SK-N-SH (cell line): ENCODE results near the gene LAMB1. TPM values are rescaled to one million over a fixed set of nuclear protein-coding genes. Genes with fewer than 3 reads are reported as not detected.

Experiments used
- CTCF ChIA-PET: fragments of 300-600, 350-600 bp; formaldehyde crosslinking; extraction: SDS; loops from one replicate; lab custom pipeline; 2021; lab: Yijun Ruan, JAX
- POLR2A ChIA-PET: fragments of 350-600 bp; sonication (Branson Sonifier 250); formaldehyde crosslinking; extraction: SDS; loops from one replicate; lab custom pipeline; 2020; ENCODE audit warnings: antibody characterized with exemption, inconsistent platforms; lab: Yijun Ruan, JAX
- DNase-seq: peaks from one replicate; pipeline ENCODE4 v3.0.0; 2012
- H2AFZ ChIP-seq: fragments of 200-600 bp; sonication (generic); 2 replicates; pipeline ENCODE4 v1.8.1; 2016; ENCODE audit warnings: antibody characterized with exemption, mild to moderate bottlenecking, low read depth
- H3F3A ChIP-seq: fragments of 200-600 bp; sonication (generic); replicated peaks from 2 replicates; pipeline ENCODE3; 2016; ENCODE audit warnings: antibody characterized with exemption, mild to moderate bottlenecking; ENCODE audit not compliant: insufficient read depth
- H3K27ac ChIP-seq, 2 experiments: fragments of 200-500 bp in 1 of 2; fragments of 200-600 bp in 1 of 2; sonication (Bioruptor generic) in 1 of 2; sonication (generic), shearing (Covaris generic) in 1 of 2; 2 replicates each; pipeline versions ENCODE4 v1.5.1 to v1.6.1; 2014 to 2016; ENCODE audit warnings: low read depth in 2 of 2, inconsistent platforms in 1 of 2, low read length in 1 of 2, mild to moderate bottlenecking in 1 of 2, mixed read lengths in 1 of 2
- H3K27me3 ChIP-seq: fragments of 200-600 bp; sonication (generic), shearing (Covaris generic); 2 replicates; pipeline ENCODE4 v1.6.1; 2016; ENCODE audit warnings: mixed run types; ENCODE audit not compliant: insufficient read depth
- H3K36me3 ChIP-seq, 2 experiments: fragments of 200-500 bp in 1 of 2; fragments of 200-600 bp in 1 of 2; sonication (Bioruptor generic) in 1 of 2; sonication (generic) in 1 of 2; replicated peaks in 1 of 2; 2 replicates each; pipeline versions ENCODE3 to v1.5.1; 2014 to 2016; ENCODE audit warnings: low read length in 1 of 2, mild to moderate bottlenecking in 1 of 2; ENCODE audit not compliant: insufficient read depth in 2 of 2, control insufficient read depth in 1 of 2
- H3K4me1 ChIP-seq, 2 experiments: fragments of 200-500 bp in 1 of 2; fragments of 200-600 bp in 1 of 2; sonication (Bioruptor generic) in 1 of 2; sonication (generic), shearing (Covaris generic) in 1 of 2; 2 replicates each; pipeline versions ENCODE4 v1.5.1 to v1.6.1; 2014 to 2016; ENCODE audit warnings: low read depth in 1 of 2, low read length in 1 of 2, mixed run types in 1 of 2; ENCODE audit not compliant: insufficient read depth in 2 of 2, control insufficient read depth in 1 of 2
- H3K4me2 ChIP-seq: fragments of 200-600 bp; sonication (generic), shearing (Covaris generic); 2 replicates; pipeline ENCODE4 v1.6.1; 2017; ENCODE audit warnings: mixed run types
- H3K4me3 ChIP-seq, 2 experiments: fragments of 200-500 bp in 1 of 2; fragments of 200-600 bp in 1 of 2; sonication (Bioruptor generic) in 1 of 2; sonication (generic), shearing (Covaris generic) in 1 of 2; 2 replicates each; pipeline versions ENCODE4 v1.5.1 to v1.8.1; 2014 to 2016; ENCODE audit warnings: low read depth in 2 of 2, inconsistent platforms in 1 of 2, low read length in 1 of 2, mild to moderate bottlenecking in 1 of 2, mixed read lengths in 1 of 2, moderate library complexity in 1 of 2
- H3K79me2 ChIP-seq: fragments of 200-600 bp; sonication (generic); 2 replicates; pipeline ENCODE4 v1.8.1; 2017; ENCODE audit warnings: mild to moderate bottlenecking; ENCODE audit not compliant: insufficient read depth
- H3K9ac ChIP-seq: fragments of 200-600 bp; sonication (generic); 2 replicates; pipeline ENCODE4 v1.6.1; 2017; ENCODE audit warnings: mixed run types
- H3K9me2 ChIP-seq: fragments of 200-600 bp; sonication (generic); 2 replicates; pipeline ENCODE4 v1.6.1; 2017; ENCODE audit warnings: mixed run types
- H3K9me3 ChIP-seq: fragments of 200-600 bp; sonication (generic); 2 replicates; pipeline ENCODE4 v1.6.1; 2017; ENCODE audit warnings: mixed run types, mild to moderate bottlenecking, moderate library complexity
- H4K20me1 ChIP-seq: fragments of 200-600 bp; sonication (generic); 2 replicates; pipeline ENCODE4 v1.6.1; 2017; ENCODE audit warnings: mild to moderate bottlenecking, mixed run types; ENCODE audit not compliant: insufficient read depth
- ELF1 ChIP-seq: IDR thresholded peaks from 2 replicates; pipeline ENCODE4 v1.4.0; 2012
- EP300 ChIP-seq, 2 experiments: IDR thresholded peaks; 2 replicates each; pipeline versions ENCODE4 v1.4.0 to v1.6.1; 2012; ENCODE audit warnings: borderline replicate concordance in 1 of 2, low read depth in 1 of 2, low read length in 1 of 2
- GABPA ChIP-seq: IDR thresholded peaks from 2 replicates; pipeline ENCODE4 v1.4.0; 2012; ENCODE audit warnings: low read depth, mild to moderate bottlenecking
- IRF3 ChIP-seq: fragments of 150-350 bp; IDR thresholded peaks from 2 replicates; pipeline ENCODE4 v1.6.1; 2016; ENCODE audit warnings: mild to moderate bottlenecking, low read depth, low read length
- MEF2A ChIP-seq: IDR thresholded peaks from 2 replicates; pipeline ENCODE4 v1.4.0; 2012; ENCODE audit warnings: low read depth, borderline replicate concordance
- MXI1 ChIP-seq: IDR thresholded peaks from 2 replicates; pipeline ENCODE4 v1.6.1; 2012; ENCODE audit warnings: mild to moderate bottlenecking, low read depth, low read length, improper control_type of control experiment
- NFIC ChIP-seq: IDR thresholded peaks from 2 replicates; pipeline ENCODE4 v1.4.0; 2012; ENCODE audit warnings: borderline replicate concordance
- RFX5 ChIP-seq: IDR thresholded peaks from 2 replicates; pipeline ENCODE4 v1.6.1; 2012; ENCODE audit warnings: mild to moderate bottlenecking, improper control_type of control experiment, low read length
- SIN3A ChIP-seq: IDR thresholded peaks from 2 replicates; pipeline ENCODE4 v1.6.1; 2012; ENCODE audit warnings: low read depth, mild to moderate bottlenecking, low read length, moderate library complexity, borderline replicate concordance
- TAF1 ChIP-seq: IDR thresholded peaks from 2 replicates; pipeline ENCODE4 v1.6.1; 2012; ENCODE audit warnings: low read depth, mild to moderate bottlenecking, low read length, moderate library complexity, borderline replicate concordance
- TCF12 ChIP-seq: IDR thresholded peaks from 2 replicates; pipeline ENCODE4 v1.4.0; 2012
- TEAD4 ChIP-seq: IDR thresholded peaks from 2 replicates; pipeline ENCODE4 v1.4.0; 2012; ENCODE audit warnings: mild to moderate bottlenecking, borderline replicate concordance; ENCODE audit not compliant: insufficient read depth
- ZBTB33 ChIP-seq: IDR thresholded peaks from 2 replicates; pipeline ENCODE4 v1.4.0; 2012; ENCODE audit warnings: low read depth, borderline replicate concordance
- WGBS: methylation state at CpG from one replicate; pipeline ENCODE4 v1.1.6; 2017; ENCODE audit warnings: low lambda C conversion rate; 5-methylcytosine and 5-hydroxymethylcytosine counted together
- polyA plus RNA-seq, 3 experiments: library from polyadenylated mRNA; depleted of rRNA; stranded (reverse); fragments of >200 nt; gene quantifications; 2 replicates each; pipeline ENCODE4 v1.2.3, GENCODE V29; 2012
- TF ChIP-seq, protein P1 (sequence below): IDR thresholded peaks from 2 replicates; pipeline ENCODE4 v1.4.0; 2012; ENCODE audit warnings: low read depth, borderline replicate concordance
- TF ChIP-seq, protein P2 (sequence below): IDR thresholded peaks from 2 replicates; pipeline ENCODE4 v1.4.0; 2012; ENCODE audit warnings: low read depth
- TF ChIP-seq, protein P3 (sequence below): IDR thresholded peaks from 2 replicates; pipeline ENCODE4 v1.6.1; 2012; ENCODE audit warnings: mild to moderate bottlenecking, low read depth, low read length, moderate library complexity
- TF ChIP-seq, protein P4 (sequence below): fragments of 150-350 bp; IDR thresholded peaks from 2 replicates; pipeline ENCODE4 v1.6.1; 2017; ENCODE audit warnings: antibody characterized with exemption, low read length, low read depth, borderline replicate concordance

LAMB1 gene
- polyA plus RNA-seq, 1 of the 3 experiments (the other 2 are of a cell fraction): 435 TPM

- TF ChIP-seq IRF3: no peak
These were observed 22.8 kb downstream of the LAMB1 start (continued) for GRCh38 chr7:107980171-107980570.

GRCh38 chr7:107978815-107979408 lies 24.0 kb downstream of the LAMB1 start:
- Histone ChIP-seq H3K4me3 (no peak overlapping the region), H3K9ac (no peak overlapping the region), H4K20me1 (peaks cover 22% of the 10 kb centered on the region), H3F3A (peaks cover 37% of the 10 kb centered on the region), H3K27me3 (no peaks in the 10 kb centered on the region), H2AFZ (no peak overlapping the region), H3K27ac (no peak overlapping the region), H3K4me1 (peaks cover 0 to 11% of the 10 kb centered on the region in 2 experiments; a peak in 3 of 4 replicates), H3K4me2 (no peak overlapping the region), H3K9me3 (no peaks in the 10 kb centered on the region), H3K36me3 (peaks cover 89 to 90% of the 10 kb centered on the region in 2 experiments), H3K9me2 (no peaks in the 10 kb centered on the region), H3K79me2 (peaks cover 53% of the 10 kb centered on the region)
- WGBS: 94% methylated on average over 5 of the region's 5 CpGs
- ChIA-PET CTCF (interaction anchor here (0.7 to 1.0 kb wide), 2 partner anchors 16 to 23 kb away, joined by 3 read pairs; no protein-coding TSS in a partner anchor), POLR2A (no interaction called here)
- DNase-seq: no peak
- TF ChIP-seq EP300 (IDR thresholded peaks at IDR 0.05; ENCODE audit: borderline replicate concordance in 1 of 2, low read depth in 1 of 2, low read length in 1 of 2) (no peak), TAF1 (no peak), ELF1 (no peak), GABPA (no peak), RFX5 (no peak), NFIC (no peak), MXI1 (no peak), TEAD4 (no peak), TCF12 (no peak), SIN3A (no peak)
- TF ChIP-seq, protein P1, sequence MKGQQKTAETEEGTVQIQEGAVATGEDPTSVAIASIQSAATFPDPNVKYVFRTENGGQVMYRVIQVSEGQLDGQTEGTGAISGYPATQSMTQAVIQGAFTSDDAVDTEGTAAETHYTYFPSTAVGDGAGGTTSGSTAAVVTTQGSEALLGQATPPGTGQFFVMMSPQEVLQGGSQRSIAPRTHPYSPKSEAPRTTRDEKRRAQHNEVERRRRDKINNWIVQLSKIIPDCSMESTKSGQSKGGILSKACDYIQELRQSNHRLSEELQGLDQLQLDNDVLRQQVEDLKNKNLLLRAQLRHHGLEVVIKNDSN: no peak

DNA sequence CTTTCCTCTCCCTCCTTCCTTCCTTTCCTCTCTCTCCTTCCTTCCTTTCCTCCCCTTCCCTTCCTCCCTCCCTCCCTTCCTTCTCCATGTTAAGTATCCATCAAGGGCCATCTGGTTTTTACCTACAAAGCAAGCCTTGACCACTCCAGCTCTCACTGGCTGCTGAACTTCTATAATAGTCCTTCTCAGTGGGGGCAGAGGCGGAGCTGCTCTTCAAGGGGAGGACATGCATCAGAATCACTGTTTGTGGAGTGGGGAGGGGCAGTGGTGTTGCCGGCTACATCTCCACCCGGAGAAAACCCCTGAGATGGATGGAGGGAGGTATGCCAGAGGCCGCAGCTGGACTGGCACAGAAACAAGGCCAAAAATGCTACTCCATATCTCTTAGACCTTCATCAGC lies 25.9 kb downstream of the LAMB1 start:
- 81% methylated on average over 4 of the region's 4 CpGs for WGBS
- ChIA-PET POLR2A (no interaction called here), CTCF (interaction anchor here (1.0 kb wide), 1 partner anchor 40 kb away, joined by 3 read pairs; no protein-coding TSS in a partner anchor)
- TF ChIP-seq, protein P2, sequence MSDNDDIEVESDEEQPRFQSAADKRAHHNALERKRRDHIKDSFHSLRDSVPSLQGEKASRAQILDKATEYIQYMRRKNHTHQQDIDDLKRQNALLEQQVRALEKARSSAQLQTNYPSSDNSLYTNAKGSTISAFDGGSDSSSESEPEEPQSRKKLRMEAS: no peak
- TF ChIP-seq ZBTB33 (no peak), SIN3A (no peak), MEF2A (no peak)
- TF ChIP-seq, protein P3, sequence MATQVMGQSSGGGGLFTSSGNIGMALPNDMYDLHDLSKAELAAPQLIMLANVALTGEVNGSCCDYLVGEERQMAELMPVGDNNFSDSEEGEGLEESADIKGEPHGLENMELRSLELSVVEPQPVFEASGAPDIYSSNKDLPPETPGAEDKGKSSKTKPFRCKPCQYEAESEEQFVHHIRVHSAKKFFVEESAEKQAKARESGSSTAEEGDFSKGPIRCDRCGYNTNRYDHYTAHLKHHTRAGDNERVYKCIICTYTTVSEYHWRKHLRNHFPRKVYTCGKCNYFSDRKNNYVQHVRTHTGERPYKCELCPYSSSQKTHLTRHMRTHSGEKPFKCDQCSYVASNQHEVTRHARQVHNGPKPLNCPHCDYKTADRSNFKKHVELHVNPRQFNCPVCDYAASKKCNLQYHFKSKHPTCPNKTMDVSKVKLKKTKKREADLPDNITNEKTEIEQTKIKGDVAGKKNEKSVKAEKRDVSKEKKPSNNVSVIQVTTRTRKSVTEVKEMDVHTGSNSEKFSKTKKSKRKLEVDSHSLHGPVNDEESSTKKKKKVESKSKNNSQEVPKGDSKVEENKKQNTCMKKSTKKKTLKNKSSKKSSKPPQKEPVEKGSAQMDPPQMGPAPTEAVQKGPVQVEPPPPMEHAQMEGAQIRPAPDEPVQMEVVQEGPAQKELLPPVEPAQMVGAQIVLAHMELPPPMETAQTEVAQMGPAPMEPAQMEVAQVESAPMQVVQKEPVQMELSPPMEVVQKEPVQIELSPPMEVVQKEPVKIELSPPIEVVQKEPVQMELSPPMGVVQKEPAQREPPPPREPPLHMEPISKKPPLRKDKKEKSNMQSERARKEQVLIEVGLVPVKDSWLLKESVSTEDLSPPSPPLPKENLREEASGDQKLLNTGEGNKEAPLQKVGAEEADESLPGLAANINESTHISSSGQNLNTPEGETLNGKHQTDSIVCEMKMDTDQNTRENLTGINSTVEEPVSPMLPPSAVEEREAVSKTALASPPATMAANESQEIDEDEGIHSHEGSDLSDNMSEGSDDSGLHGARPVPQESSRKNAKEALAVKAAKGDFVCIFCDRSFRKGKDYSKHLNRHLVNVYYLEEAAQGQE: no peak
- TF ChIP-seq, protein P4, sequence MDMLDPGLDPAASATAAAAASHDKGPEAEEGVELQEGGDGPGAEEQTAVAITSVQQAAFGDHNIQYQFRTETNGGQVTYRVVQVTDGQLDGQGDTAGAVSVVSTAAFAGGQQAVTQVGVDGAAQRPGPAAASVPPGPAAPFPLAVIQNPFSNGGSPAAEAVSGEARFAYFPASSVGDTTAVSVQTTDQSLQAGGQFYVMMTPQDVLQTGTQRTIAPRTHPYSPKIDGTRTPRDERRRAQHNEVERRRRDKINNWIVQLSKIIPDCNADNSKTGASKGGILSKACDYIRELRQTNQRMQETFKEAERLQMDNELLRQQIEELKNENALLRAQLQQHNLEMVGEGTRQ: no peak

More for the DNA sequence above, 25.9 kb downstream of the LAMB1 start:
- Histone ChIP-seq H4K20me1 (peaks cover 10% of the 10 kb centered on the region; the same call in 1 of the 2 replicates), H3K27me3 (no peaks in the 10 kb centered on the region), H2AFZ (no peak overlapping the region), H3F3A (peaks cover 33% of the 10 kb centered on the region), H3K9ac (no peak overlapping the region), H3K27ac (no peak overlapping the region), H3K4me2 (no peak overlapping the region), H3K4me3 (no peak overlapping the region), H3K79me2 (peaks cover 37% of the 10 kb centered on the region), H3K9me3 (no peaks in the 10 kb centered on the region), H3K36me3 (peaks cover 90 to 95% of the 10 kb centered on the region in 2 experiments), H3K4me1 (peaks cover 2 to 11% of the 10 kb centered on the region in 2 experiments), H3K9me2 (no peaks in the 10 kb centered on the region)
- no peak for DNase-seq
